Measurements from ENCODE around the gene ARHGAP27.
A peak's percentile ranks its signal among the peaks of the same experiment; 100 is the strongest.

ARHGAP27 gene

DNA sequence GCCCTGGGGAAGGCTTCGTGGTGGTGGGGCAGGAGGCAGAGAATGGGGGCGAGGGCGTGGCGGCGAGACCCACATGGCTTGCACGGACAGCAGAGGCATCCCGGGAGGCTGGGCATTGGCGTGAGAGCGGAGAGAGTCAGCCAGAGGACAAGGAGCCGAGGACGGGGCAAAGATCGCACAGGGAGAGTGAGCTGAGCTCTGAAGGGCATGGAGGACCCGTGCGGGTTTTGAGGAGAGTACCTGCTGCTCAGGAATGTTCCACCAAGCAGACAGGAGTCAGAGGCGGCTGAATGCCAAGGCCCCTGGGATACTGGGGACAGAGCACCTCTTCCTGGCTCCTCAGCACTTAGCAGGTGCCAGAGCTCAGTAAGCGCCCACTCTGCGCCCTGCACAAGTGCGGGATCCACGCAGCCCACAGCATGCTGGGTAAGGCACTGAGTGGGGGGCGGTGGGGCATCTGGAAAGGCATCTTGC is 47.8 kb downstream of the ARHGAP27 start:
- DNase-seq: no peak

DNA sequence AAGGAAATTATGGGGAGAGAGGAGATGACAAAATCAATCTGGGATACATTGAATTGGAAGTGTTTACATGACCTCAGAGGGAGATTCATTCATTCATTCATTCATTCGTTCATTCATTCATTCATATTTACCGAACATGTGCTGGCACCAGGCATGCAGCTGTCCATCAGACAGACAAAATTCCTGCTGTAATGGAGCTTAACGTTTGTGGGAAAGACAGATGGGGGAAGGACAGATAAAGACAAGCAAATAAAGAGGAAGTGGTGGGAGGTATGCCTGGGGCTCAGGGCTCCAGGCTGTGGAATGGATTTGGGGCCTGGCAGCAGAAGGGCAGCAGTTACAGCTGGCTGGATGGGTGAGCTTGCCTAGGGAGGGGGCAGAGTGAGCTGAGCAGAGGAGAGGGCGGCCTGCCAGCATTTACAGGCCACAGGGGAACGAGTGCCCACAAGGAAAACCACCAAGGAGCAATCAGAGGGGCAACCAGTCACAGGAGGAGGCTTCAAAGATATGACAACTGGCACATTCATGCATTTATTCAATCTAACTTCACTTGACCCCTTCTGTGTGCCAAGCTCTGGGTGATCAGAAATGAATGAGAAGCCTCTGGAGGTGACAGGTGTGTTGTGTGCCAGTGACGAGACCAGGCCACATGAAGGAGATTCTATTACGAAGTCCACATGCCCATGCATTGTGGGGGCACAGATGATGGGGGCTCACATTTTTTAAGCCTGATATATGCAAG is 48.5 kb downstream of the ARHGAP27 start:
- DNase-seq: no peak

DNA sequence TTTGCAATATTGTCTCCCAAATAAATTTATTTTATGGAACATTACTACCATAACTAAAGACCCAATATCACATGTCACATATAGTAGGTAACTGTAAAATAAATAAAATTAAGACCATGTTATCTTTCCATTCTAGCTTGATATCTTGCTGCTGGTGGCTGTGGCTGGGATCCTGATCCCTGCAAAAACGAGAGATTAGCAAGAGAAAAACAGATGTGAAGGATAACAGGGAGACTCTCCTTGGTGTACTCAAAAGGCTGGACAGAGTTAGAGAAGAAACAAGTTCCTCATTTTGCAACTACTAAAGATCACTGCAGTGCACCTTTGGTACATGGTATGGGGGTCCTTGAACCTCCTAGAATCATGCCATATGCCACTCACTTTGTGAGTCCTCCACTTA is 49.7 kb downstream of the ARHGAP27 start:
- DNase-seq: no peak

DNA sequence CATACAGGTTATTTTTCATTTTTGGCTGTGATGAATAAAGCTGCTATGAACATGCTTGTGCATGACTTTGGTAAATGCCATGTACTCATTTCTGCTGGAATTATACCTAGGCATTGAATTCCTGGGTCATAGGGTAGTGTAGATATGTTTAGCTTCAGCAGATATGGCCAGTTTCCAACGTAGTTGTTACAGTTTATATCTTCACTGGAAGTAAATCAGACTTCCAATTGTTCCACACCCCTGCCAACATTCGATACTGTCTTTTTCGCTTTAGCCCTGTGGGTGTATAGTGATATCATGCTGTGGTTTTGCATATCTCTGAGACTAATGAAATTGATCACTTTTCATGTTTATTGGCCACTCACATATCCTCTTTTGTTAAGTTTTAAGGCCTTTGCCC is 50.4 kb downstream of the ARHGAP27 start:
- DNase-seq: no peak

DNA sequence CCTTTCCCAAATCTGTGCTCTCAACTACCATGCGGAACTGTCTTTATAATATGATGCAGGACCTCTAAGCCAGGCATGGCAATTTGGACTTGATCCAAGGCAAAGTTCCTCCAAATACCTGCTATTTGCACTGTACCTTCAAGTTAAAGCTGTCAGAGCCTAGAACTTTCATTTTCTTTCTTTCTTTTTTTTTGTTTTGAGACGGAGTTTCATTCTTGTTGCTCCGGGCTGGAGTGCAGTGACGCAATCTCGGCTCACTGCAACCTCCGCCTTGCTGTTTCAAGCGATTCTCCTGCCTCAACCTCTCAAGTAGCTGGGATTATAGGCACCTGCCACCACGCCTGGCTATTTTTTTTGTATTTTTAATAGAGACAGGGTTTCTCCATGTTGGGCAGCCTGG is 51.7 kb downstream of the ARHGAP27 start:
- DNase-seq: no peak

DNA sequence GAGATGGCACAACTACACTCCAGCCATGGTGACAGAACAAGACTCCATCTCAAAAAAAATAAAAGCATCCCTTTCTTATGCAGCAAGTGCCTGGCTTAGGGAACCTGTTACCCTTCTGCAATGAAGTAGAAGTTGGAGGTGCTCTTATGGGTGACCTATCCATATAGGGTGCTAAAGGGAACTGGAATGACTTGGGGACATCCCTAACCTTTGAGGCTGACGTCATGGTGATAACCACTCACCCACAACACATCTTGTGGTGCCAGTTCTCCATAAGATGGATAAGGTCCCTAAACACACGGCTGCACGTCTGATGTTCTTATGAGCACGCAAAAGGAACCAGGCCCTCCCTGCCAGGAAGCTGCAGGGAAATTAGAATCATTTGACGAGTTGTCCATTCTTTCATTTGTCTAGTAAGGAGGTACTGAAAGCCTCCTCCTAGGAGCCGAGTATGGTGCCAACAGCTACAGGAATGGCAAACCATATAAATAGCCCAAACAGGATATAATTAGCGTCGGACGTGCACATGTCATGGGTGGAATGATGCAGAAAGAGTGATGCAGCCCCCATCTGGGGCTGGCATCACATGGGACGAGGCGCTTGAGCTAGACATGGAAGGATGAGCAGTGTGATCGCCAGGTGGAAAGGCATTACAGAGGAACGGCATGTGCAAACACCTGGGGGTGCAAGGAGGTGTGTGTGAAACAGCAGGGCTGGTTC is 52.5 kb downstream of the ARHGAP27 start:
- no peak for DNase-seq

DNA sequence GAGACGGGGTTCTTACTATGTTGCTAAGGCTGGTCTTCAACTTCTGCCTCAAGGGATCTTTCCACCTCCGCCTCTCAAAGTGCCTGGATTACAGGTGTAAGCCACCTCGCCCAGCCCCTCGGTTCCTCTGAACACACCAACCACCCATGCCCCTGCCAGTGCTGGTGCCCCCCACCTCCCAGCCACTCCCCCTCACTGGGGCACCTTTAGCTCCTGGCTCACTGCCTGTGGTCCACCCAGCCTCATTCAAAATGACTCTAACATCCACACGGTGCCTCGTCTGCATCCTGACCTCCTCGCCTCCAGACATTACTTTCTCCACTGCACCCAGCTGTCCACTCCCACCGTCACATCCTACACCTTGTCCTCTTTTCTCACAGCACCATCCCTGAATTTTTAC is 55.3 kb downstream of the ARHGAP27 start:
- no peak for DNase-seq

DNA sequence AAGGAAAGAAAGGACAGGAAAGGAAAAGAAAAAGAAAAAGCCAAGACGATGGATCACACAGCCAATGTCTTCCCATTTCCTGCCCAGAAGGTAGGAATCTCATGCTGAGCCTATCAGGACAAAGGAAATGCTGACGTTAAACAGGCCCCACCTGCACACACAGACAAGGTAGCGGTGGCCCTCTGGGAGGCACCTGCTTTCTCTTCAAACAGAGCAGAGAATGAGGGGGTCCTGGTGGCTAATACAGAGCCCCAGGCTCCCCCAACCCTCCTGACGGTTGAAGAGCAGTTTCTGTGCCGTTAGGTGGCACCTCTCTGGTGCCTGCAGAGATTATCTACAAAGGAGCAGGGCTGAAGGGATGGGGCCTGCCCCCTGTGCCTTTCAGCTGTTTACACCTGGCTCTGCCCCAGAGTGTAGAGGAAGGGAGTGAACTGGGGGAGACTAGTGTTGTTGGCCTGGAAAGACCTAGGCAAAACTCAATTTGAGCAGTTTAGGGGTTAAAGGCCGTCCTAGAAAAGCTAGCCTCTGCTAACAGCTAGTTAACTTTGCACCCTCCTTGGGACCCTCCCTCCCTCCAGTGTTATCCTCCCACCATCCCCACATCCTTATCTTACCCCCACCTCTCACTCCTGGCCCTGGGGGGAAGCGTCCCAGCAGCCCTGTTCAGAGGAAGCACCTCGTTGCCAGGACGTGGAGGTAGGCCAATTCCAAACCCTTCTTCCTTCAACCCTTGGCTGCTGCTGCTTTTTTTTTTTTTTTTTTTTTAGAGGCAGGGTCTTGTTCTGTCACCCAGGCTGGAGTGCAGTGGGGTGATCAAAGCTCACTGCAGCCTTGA is 56.3 kb downstream of the ARHGAP27 start:
- no peak for DNase-seq

DNA sequence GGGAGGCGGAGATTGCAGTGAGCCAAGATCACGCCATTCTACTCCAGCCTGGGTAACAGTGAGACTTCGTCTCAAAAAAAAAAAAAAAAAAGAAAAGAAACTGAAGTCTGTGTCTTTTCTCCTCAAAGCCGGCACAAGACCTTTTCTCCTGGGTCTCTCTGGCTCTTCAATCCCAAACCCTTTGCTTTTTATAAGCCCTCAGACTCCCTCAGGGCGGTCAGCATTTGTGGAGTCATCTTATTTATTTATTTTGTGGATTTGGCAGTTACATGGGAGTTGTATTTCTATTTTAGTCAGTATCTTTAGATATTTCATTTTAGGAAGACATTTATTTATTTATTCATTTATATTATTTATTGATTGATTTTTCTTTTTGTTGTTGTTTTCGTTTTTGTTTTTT is 58.2 kb downstream of the ARHGAP27 start:
- no peak for DNase-seq

DNA sequence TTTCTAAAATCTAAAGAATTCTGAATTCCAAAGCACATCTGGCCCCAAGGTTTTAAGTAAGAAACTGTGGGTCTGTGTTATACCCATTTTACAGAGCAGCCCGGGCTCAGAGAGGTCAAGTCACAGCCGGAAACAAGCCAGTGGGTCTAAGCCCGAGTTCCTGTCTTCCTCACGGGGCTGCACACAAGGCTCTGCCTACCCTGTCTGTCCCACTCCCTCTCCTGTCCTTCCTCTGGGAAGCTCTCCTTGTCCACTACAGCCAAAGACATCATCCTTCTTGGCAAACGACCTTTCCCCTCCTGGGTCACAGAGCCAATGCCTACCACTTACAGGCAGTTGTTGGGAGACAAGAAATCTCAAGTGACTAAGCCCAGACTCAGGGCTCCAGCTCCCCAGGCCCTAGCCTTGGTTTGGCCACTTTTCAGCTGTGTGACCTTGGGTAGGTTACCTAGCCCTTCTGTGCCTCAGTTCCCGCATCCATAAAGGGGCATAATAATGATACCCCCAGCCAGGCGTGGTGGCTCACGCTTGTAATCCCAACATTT is 60.3 kb downstream of the ARHGAP27 start:
- no peak for DNase-seq

DNA sequence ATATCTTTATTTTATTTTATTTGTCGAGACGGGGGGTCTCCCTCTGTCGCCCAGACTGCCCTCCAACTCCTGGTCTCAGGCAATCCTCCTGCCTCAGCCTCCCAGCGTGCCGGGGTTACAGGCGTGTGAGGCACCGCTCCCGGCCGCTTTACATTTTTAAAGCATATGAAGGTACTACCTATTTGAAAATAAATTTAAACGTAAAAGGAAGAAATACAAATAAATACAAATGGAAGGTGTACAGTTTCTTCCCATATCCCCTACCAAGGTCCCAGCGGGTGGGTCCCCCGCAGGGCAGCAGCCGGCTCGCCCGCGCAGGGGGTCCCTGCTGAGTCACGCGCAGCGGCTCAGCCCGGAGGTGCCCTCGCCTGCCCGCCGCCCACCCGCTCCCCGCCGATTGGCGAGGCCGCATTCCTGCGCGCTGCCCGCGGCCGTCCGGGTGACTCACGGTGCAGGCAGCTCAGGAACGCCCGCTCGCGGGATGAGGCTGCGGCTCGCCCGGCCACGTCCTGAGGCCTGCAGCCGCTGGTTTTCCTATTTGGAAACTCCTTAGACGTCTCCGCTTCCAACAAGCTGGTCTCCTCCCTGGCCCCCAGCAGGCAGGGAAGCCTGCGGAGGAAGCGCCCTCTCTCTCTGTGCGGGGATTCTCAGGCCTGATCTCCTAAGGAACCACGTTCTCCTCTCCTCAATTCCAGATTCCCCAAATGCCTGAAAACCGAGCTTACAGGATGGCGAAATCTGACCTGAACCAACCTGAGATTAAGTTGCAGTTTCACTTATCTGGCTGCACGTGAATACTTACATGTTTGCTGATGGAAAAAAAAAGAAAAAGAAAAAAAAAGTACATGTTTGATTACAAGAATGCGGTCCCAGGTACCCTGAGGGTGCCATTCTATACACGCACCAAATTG is 61.0 kb downstream of the ARHGAP27 start:
- DNase-seq: peak; percentile 38

DNA sequence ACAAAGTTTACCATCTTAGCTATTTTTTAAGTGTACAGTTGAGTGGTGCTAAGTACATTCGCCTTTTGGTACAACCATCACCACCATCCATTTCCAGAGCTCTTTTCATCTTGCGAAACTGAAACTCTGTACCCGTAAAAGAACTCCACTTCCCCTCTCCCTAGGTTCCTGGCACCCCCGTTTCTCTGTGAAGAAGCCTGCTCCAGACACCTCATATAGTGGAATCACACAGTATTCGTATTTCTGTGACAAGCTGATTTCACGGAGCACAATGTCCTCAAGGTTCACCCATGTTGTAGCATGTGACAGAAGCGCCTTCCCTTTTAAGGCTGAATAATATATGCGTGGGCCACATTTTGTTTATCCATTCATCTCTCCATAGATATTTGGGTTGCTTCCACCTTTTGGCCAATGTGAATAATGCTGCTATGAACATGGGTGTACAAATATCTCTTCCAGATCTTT is 61.7 kb downstream of the ARHGAP27 start:
- DNase-seq: no peak

DNA sequence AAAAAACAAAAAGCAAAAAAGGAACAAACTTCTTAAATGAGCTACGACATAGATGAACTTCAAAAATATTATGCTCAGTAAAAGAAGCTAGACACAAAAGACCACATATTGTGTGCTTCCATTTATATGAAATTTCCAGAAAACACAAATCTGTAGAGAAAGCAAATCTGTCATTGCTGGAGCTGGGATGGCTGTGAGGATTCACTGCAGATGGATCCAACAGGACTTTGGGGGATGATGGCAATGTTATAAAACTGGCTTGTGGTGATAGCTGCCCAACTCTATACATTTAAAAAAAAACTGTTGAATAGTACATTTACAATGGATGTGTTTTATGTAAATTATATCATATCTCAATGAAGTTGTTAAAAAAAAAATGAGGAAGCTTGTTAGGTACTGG is 63.2 kb downstream of the ARHGAP27 start:
- DNase-seq: no peak

DNA sequence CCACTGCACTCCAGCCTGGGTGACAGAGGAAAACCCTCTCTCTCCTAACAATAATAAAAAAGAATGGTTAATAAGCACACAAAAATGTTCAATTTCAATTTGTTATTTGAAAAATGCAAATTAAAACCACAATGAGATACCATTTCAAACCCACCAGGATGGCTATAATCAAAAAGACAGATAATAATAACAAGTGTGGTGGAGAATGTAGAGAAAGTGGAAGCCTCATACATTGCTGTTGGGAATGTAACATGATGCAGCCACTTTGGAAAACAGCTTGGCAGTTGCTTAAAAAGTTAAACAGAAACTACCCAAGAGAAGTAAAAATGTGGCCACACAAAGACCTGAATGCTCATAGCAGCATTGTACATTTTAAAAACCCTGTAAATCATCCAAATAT is 64.0 kb downstream of the ARHGAP27 start:
- no peak for DNase-seq

DNA sequence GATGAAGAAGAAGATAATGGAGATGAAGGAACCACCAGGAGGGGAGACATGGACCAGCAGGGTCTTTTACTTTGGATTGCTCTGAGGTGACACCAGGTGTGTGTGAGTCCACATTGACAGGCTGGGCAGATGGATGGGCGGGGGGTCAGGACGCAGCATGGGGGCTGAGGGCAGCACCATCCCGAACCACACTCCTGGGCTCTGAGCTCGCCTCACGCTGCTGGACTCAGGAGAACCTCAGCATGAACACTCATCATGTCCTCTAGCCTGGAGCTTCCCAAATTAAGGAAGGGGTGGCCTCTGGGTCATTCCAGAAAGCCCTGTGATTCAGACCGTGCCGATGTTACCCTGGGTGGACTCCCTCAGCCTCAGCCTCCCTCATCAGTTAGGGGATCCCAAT is 65.5 kb downstream of the ARHGAP27 start:
- DNase-seq: no peak

DNA sequence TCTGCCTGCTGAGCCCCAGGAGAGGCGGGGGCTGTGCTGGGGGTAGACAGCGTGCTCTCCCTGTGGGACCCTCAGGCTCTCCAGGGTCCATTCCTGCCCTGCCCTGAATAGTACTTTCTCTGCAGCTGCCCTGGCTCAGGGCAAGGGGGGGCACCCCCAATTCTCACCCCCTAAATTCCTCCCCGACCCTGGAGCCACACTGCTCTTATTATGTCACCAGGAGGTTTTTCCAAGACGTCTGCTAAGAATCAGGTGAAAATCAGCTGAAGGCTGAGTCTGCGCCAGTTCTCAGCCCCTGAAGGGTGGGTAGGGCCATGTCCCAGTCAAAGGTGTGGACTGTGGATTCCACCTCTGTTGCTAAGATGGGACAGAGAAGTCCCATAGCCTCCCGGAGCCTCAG is 66.0 kb downstream of the ARHGAP27 start:
- DNase-seq: no peak

DNA sequence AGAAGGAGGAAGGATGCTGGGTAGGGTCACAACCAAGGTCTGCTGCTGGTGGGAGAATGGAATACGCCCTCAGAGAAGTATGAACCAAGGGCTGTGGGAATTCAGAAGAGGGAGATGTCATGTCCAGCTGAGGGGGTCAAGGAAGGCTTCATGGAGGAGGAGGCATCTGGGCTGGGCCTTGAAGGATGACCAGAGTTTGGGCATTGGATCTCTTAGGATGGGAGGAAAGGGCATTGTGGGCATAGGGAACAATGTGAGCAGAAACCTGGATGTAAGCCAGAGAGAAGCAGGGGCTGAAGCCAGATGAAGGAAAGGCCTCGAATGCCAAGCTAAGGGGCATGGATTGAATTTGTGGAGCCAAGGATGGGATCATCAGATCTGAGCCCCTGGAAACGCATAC is 66.6 kb downstream of the ARHGAP27 start:
- no peak for DNase-seq

DNA sequence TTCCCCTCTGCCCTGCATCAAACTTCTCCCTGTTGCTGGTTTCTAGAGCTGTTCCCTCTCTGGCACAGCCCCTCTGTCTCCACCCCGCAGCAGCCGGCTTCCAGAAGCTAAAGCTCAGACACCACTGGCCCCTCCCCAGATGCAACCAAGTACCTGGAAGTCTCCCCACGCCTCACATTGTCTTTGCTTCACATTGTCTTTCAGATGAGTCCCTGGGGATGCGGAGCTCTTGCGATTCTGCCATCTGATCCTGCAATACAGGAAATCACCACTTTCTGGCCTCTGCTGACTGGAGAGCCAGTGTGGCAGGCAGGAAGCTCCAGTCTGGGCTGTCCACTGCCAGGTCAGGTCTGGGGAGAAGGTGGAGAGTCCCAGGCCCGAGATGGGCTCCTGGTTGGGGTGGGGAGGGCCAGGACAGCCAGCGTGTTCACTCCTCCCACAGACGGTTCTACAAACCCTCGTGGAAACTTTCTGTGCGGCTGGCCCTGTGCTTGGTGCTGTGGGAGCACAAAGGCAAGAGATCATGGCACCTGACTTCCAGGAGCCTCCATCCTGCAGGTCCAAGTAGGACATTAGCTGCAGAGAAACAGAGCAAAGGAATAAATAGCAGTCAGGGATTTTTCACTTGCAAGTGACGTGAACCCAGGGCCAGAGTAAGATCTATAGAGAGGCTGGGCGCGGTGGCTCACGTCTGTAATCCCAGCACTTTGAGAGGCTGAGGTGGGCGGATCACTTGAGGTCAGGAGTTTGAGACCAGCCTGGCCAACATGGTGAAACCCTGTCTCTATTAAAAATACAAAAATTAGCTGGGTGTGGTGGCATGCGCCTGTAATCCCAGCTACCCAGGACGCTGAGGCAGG is 67.9 kb downstream of the ARHGAP27 start:
- no peak for DNase-seq

DNA sequence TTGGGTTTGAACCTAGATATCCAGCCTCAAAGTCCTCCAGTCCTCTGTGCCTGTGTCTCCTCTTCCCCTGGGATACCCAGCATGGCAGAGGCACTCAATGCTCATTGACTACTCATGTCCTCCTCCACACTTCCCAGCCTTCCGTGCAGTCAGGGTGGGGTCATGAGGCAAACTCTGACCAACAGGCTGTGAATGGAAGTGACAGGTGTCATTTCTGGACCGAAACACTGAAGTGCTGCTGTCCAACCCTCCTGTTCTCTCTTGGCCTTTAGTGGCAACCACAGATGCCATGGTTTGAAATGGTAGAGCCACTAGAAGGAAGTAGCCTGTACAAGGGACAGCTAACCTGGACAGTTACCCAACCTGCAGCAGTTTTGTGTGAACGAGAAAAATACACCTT is 69.2 kb downstream of the ARHGAP27 start:
- DNase-seq: no peak

DNA sequence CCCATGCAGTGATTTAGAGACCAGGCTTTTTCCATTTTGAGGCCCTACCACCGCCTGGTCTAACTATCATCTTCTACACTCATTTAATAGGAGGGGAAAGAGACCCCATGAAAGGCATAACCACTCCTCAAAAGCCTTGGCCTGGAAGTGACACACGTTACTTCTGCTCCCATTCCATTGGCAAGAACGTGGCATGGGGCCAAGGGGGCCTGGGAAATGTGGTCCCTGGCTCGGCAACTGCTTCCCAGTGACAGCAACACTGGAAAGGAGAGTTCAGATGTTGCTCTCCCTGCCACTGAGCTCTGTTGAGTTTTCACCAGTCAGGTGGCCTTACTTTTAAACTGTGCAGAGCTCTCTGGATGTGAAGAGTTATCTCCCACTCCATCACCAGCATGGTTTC is 70.7 kb downstream of the ARHGAP27 start:
- no peak for DNase-seq

DNA sequence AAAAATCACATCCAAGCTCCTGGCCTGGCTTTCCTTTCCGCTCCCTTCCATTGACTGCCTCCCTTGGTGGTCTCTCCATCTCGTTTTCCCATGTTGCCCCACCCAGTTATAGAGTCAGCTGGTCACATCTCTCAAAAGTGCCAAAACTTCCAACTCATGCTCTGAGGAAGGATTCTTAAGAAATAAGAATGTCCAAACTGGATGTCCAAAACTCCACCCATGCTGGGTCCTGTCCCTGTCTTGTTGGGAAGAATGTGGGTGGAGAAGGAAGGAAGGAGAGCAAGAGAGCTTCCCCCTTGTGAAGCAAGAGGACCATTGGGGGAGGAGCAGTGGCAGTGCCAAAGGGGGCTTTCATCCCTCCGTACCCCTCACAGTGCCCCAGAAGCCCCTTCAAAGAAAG is 71.2 kb downstream of the ARHGAP27 start:
- no peak for DNase-seq

All from activated CD8-positive, alpha-beta memory T cell treated with anti-CD3 and anti-CD28 coated beads, Interleukin-2, amount 50 U/mL, for 4 hours (primary cell).